ENCODE data around the gene PNPLA3. TPM values are rescaled to one million over a fixed set of nuclear protein-coding genes. Genes with fewer than 3 reads are reported as not detected.
A peak's percentile ranks its signal among the peaks of the same experiment; 100 is the strongest.

Gene PNPLA3
- total RNA-seq, 4 donors from 2014 or later, result 0.76 to 1.7 (median 0.92) TPM; not detected in 1

DNA sequence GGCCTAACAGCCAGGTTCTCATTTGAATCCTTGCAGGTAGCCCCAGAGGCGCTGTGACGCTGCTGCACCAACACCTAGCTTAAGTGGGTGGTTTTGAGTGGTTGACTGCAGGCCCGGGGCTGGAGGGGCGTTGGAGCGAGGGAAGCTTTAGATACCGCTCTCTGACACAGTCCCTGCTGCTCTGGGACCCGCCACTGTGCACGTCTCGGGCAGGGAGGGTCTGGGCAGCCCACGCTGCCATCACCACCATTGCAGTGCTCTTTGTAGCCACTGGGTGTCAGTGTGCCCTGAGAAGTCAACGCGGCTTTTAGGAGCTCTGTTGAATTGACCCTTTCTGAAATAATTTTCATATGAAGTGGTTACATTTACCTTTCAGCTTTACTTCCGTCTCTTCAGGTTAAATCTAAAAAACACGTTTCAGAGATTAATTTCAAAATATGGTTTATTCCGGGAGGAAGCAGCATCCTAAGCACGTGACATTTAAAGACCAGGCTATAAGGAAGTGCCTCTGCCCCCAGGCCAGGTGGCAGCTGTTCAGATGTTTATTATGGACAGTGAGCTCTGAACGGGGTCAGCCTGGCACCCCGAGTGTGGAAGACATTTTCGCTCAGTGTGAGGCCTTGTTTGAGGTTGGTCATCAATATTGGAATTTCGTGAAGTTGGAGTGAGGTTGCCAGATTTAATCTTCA lies 69.6 kb downstream of the PNPLA3 start:
- WGBS, 2 donors, result 22 to 30% methylated on average over 11 to 18 of the region's 20 CpGs
- Histone ChIP-seq H3K27ac (no peak overlapping the region), H3K4me3 (no peak overlapping the region), H3K27me3 (no peaks in the 10 kb centered on the region), H3K36me3 (peaks cover 24 to 97% (median 45%) of the 10 kb centered on the region in 3 donors), H3K9me3 (no peaks in the 10 kb centered on the region), H3K4me1 (peaks cover 0 to 14% (median 2%) of the 10 kb centered on the region in 3 donors)
- TF ChIP-seq, protein P1, sequence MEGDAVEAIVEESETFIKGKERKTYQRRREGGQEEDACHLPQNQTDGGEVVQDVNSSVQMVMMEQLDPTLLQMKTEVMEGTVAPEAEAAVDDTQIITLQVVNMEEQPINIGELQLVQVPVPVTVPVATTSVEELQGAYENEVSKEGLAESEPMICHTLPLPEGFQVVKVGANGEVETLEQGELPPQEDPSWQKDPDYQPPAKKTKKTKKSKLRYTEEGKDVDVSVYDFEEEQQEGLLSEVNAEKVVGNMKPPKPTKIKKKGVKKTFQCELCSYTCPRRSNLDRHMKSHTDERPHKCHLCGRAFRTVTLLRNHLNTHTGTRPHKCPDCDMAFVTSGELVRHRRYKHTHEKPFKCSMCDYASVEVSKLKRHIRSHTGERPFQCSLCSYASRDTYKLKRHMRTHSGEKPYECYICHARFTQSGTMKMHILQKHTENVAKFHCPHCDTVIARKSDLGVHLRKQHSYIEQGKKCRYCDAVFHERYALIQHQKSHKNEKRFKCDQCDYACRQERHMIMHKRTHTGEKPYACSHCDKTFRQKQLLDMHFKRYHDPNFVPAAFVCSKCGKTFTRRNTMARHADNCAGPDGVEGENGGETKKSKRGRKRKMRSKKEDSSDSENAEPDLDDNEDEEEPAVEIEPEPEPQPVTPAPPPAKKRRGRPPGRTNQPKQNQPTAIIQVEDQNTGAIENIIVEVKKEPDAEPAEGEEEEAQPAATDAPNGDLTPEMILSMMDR (IDR thresholded peaks at IDR 0.05), result peak; percentile 85 to 98 (median 90)
- no peak for TF ChIP-seq POLR2A (IDR thresholded peaks at IDR 0.05)
- intact Hi-C loops (cut with DNase I), result loop anchor here (5.0 kb wide), 2 partner anchors 89 to 629 kb away; no protein-coding TSS in a partner anchor
- DNase-seq, result no peak

DNA sequence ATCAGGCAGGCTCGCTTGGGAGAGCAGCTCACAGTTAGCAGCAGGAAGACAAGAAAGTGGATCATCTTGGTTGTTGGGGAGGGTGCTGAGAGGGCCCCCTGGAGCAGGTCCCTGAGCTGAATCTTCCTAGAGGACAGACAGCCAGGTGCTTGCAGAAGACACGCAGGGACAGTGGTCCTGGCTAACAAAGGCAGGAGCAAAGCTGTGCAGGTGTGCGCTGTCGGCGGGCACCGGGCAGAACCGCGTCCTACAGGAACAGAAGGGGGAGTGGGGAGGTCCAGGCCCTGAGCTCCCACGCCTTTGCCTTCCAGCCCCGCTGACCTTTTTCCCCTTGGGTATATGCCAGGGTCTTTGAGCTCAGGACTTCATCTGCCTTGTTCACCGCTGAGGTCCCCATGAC lies 70.4 kb downstream of the PNPLA3 start:
- H3K9me3 ChIP-seq, result no peaks in the 10 kb centered on the region
- peaks cover 24 to 97% (median 46%) of the 10 kb centered on the region in 3 donors for H3K36me3 ChIP-seq
- no peak overlapping the region for H3K4me3 ChIP-seq
- WGBS, 2 donors, result 86 to 93% methylated on average over 3 to 11 of the region's 11 CpGs
- TF ChIP-seq POLR2A (IDR thresholded peaks at IDR 0.05), result no peak
- TF ChIP-seq, protein P1 (IDR thresholded peaks at IDR 0.05), result no peak
- no peak for DNase-seq
- peaks cover 0 to 14% (median 2%) of the 10 kb centered on the region in 3 donors for H3K4me1 ChIP-seq
- intact Hi-C loops (cut with DNase I), result loop anchor here (5.0 kb wide), 2 partner anchors 88 to 628 kb away; no protein-coding TSS in a partner anchor
- H3K27ac ChIP-seq, result no peak overlapping the region
- no peaks in the 10 kb centered on the region for H3K27me3 ChIP-seq

DNA sequence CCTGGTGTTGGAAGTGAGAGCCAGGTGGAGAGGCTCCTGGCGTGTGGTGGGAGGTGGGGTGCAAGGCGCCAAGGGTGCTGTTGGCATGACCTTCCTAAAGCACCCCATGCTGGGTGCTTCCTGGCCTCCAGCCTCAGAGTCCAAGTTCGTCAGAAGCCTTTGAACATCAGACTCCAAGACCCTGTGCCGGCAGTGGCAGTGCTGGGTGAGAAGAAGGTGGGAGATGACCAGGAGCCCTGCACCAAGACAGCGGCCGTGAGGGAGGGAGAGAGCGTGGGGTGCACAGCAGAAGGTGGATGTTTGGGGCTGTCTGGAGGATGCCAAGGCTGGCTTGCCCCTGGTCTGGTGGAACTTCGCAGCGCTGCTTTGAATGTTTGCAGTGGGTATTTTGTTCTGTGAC lies 70.8 kb downstream of the PNPLA3 start:
- DNase-seq, result no peak
- TF ChIP-seq, protein P1 (IDR thresholded peaks at IDR 0.05), result no peak
- TF ChIP-seq POLR2A (IDR thresholded peaks at IDR 0.05), result no peak
- 81 to 94% methylated on average over 7 to 8 of the region's 9 CpGs for WGBS, 2 donors
- Histone ChIP-seq H3K4me3 (no peak overlapping the region), H3K9me3 (no peaks in the 10 kb centered on the region), H3K27me3 (no peaks in the 10 kb centered on the region), H3K27ac (no peak overlapping the region), H3K36me3 (peaks cover 24 to 97% (median 42%) of the 10 kb centered on the region in 3 donors), H3K4me1 (peaks cover 0 to 14% (median 2%) of the 10 kb centered on the region in 3 donors)
- intact Hi-C loops (cut with DNase I), result loop anchor here (5.0 kb wide), 2 partner anchors 88 to 628 kb away; no protein-coding TSS in a partner anchor

DNA sequence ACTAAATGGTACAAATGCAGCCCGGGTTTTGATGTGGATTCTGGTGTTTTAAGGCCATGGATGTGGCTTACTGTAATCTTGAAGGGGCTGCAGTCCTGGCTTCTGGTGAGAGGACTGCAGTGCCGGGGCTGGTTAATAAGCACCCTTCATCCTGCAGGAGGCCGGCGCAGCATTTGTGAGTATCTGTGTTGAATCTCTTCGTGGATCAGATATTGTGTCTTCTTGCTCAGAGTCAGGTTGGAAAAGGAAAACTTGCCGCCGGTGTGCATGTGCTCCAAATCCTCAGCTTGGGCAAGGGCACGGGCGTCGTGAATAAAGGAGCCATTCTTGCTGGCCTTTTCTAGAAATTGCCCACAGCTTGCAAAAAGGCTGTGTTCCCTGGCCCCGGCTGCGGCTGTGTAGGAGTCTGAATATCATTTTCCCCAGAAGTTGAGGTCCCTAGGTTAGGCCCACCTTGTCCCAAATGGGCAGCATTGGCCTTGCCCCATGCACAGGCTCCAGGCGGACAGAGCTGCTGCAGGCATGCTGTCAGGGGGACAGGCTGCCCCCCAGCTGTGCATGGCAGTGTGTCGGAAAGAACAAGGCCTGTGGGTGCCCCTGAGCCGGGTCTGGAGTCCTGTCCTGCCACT lies 71.6 kb downstream of the PNPLA3 start:
- Histone ChIP-seq H3K4me3 (peak overlapping the region in 2 of 4 donors; percentile 31 to 52), H3K36me3 (peaks cover 23 to 95% (median 38%) of the 10 kb centered on the region in 3 donors), H3K9me3 (no peaks in the 10 kb centered on the region), H3K4me1 (peaks cover 0 to 14% (median 2%) of the 10 kb centered on the region in 3 donors), H3K27me3 (no peaks in the 10 kb centered on the region), H3K27ac (no peak overlapping the region)
- DNase-seq, result no peak
- 95 to 98% methylated on average over 11 of the region's 15 CpGs for WGBS, 2 donors
- no peak for TF ChIP-seq POLR2A (IDR thresholded peaks at IDR 0.05)
- TF ChIP-seq, protein P1 (IDR thresholded peaks at IDR 0.05), result no peak
- intact Hi-C loops (cut with DNase I), result no loop called here

DNA sequence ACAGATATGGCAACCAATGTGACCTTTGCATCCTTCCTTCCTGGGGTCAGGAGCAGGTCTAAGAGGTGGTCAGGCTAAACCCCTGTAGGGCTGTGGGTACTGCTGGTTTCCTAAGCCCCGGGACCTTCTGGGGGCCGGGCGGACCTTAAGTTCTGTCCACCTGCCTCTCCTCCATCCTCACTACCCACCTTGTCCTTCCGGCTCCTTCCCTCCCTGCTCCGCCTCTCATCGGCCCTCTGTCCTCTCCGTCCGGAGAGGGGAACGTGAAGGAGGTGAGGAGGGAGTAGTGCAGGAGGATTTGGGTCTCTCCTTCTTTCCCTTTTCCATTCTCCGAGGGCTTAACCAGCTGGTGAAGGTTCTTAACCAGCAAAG lies 72.2 kb downstream of the PNPLA3 start:
- Histone ChIP-seq H3K27me3 (no peaks in the 10 kb centered on the region), H3K4me1 (peaks cover 0 to 14% (median 2%) of the 10 kb centered on the region in 3 donors), H3K27ac (peak overlapping the region in 3 of 4 donors; percentile 25 to 39 (median 26)), H3K36me3 (peaks cover 17 to 94% (median 38%) of the 10 kb centered on the region in 3 donors), H3K9me3 (no peaks in the 10 kb centered on the region), H3K4me3 (peak overlapping the region in 2 of 4 donors; percentile 31 to 52)
- intact Hi-C loops (cut with DNase I), result no loop called here
- no peak for DNase-seq
- 54 to 69% methylated on average over 4 to 7 of the region's 10 CpGs for WGBS, 2 donors
- TF ChIP-seq, protein P1 (IDR thresholded peaks at IDR 0.05), result no peak
- TF ChIP-seq POLR2A (IDR thresholded peaks at IDR 0.05), result no peak
